Measurements from ENCODE around the gene C3orf70.

GRCh38 chr3:185155678-185156077 is 2.8 kb upstream of the C3orf70 start:
- no peak for TF ChIP-seq CTCF (IDR thresholded peaks at IDR 0.05)
- TF ChIP-seq POLR2A (IDR thresholded peaks at IDR 0.05), result no peak

Data from right lobe of liver (tissue), 4 donors.